ENCODE data around the gene LNX2. TPM values are rescaled to one million over a fixed set of nuclear protein-coding genes. Genes with fewer than 3 reads are reported as not detected.

The LNX2 gene
- 10.6 and 14.5 TPM in 2 replicates for total RNA-seq

DNA sequence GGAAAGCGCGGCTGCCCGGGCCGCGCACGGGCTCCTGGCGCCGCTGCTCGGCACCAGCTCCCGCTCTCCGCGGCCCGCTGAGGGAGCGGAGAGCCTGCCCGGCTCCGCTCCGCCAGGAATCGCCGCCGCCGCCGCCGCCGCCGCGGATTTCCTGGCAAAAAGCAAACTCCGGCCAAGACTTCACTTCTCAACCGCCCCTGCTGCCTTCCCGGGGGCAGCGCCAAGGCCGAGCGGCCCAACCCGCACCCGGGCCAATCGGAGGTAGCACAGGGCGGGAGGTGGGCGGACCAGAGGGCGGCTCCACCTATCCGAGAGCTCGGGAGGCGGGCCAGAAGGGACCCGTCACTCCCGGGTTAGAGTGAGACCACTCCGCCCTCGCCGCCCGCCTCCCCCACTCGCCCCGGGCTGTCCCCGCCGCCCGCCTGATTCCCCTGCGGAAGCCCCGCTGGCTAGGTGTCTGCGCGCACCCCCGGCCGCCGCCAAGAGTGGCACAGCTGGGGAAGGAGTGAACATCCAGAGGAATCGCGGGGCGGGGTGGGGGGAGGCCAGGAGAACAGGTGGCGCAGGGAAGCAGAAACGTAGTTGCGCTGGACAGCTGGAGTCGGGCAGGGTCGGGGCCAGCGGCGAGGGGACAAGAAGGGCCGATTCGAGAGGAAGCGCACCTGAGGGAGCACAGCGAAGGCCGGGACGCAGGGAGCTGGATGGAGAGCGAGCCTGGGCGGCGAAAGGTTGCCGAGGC is at the start of gene LNX2:
Gene LNX2 (minus strand): TSS at position 153 of the 739 bp plus-strand sequence. CDS start 38,826 bp downstream, outside the sequence.
- peak; percentile 87 for DNase-seq (ENCODE audit: low read depth, low spot score)

GRCh38 chr13:27667946-27668345 is 47.6 kb upstream of the LNX2 start:
- DNase-seq (ENCODE audit: low read depth, low spot score) = no peak

DNA sequence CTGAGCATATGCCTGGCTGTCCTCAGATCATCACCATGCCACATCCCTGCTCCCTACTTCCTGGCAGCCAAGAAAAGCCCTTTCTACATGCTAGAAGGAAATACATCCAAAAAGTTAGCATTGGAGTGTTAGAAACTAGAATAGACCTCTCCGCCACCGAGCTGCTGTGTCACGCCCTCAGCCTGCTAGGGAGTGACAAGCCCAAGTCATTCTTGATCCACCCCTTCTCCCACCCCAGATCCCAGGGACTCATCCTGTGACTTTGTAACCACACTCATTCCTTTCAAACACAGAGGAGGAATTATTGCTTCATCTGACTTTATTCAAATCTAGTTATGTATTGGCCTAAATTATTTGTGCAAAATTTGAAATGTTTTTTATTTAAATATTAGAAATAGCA is 46.6 kb upstream of the LNX2 start:
- DNase-seq (ENCODE audit: low read depth, low spot score) = no peak

- no peak for DNase-seq (ENCODE audit: low read depth, low spot score)
Observed at GRCh38 chr13:27665761-27666160, 45.4 kb upstream of the LNX2 start.

GRCh38 chr13:27665333-27665732 is 45.0 kb upstream of the LNX2 start:
- DNase-seq (ENCODE audit: low read depth, low spot score) = no peak

DNA sequence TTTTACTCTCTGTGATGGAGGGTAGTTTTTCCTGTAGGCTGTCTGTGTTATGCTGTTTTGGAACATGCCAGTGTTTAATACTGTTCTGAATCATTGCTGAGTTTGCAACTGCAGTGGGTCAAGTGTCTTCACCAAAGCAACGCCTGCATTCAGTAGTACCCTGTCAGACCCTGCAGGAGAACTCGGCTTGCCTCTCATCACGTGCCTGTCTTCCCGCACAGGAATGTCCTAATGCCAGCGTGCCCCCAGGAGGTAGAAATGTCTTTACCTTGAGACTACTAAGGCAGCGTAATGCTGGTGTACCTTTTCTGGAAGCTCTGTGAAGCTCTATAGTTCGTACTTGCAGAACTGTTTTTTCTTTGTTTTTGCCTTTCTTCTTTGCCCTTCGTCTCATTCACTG is 43.6 kb upstream of the LNX2 start:
- DNase-seq (ENCODE audit: low read depth, low spot score) = no peak

GRCh38 chr13:27662738-27663470 is 42.6 kb upstream of the LNX2 start:
- DNase-seq (ENCODE audit: low read depth, low spot score) = no peak

DNA sequence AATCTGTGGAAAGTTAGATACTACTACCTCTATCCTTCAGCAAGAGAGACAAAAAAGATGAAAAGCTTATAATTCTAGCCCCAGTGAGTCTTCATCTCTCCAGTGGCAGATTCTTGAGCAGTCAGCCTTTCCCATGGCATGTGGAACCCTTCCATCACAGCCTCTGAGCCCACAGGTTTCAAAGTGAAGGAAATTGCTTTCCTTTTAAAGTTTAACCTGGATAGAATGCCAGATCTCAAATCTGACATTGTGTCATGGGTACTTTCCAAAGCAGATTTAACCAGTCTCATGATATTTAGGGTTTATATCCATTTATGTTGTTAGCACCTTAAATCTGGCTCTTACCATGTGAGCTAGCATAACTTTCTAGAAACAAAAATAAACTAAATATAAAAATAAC is 40.7 kb upstream of the LNX2 start:
- DNase-seq (ENCODE audit: low read depth, low spot score) = no peak

DNA sequence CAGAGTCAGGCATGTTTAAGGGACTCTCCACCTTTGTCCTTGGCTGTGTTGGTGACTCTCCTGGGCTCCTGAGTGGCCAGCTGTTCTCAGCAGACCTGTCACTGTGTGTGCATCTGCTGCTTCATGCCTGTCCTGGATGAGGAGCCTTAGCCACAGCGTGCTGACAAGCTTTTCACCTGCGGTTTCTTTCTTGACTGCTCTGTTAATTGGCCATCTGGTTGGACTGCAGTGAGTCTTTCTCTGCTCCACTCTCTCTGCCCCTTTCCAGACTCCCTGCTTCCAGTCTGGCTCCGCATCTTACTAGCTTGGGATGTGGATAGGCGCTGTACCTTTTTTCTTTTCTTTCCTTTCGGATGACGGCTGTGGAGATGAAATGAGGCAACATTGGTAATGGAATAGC is 40.2 kb upstream of the LNX2 start:
- no peak for DNase-seq (ENCODE audit: low read depth, low spot score)

DNA sequence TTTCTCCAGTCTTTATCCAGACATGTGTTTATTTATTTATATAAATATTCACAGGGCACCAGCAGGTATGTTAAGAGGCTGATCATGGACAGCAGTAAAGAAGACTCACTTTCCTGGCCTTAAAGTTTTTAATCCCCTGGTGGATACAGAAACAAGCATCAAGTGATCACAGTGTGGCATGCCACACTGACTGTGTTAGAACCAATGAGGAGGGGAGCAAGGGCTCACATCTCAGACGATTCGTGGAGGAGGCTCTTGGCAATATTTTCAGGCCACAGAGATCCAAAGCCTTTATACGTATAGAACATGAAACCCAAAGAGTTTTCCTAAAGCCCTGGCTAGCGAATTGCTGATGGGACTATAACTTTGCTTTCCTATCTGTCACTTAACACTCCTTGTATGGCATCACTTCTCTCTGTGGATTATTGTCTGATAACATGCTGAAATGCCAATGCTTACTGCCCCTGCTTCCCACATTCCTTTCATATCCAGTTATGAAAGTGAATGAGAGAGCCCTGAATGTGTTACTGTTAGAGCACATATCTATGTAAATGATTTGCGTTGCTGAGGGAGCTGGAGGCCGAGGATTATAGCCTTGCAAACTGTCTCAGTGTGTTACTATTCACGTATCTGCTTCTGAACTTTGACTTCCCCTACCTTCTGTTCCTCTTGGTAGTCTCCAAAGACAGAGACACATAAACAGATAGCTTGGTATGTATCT is 39.0 kb upstream of the LNX2 start:
- no peak for DNase-seq (ENCODE audit: low read depth, low spot score)

- no peak for DNase-seq (ENCODE audit: low read depth, low spot score)
Observed at GRCh38 chr13:27658546-27658945, 38.2 kb upstream of the LNX2 start.

GRCh38 chr13:27657724-27658123 is 37.4 kb upstream of the LNX2 start:
- DNase-seq (ENCODE audit: low read depth, low spot score) = no peak

- no peak for DNase-seq (ENCODE audit: low read depth, low spot score)
Observed at GRCh38 chr13:27654816-27655215, 34.5 kb upstream of the LNX2 start.

- no peak for DNase-seq (ENCODE audit: low read depth, low spot score)
Observed at GRCh38 chr13:27654059-27654458, 33.7 kb upstream of the LNX2 start.

DNA sequence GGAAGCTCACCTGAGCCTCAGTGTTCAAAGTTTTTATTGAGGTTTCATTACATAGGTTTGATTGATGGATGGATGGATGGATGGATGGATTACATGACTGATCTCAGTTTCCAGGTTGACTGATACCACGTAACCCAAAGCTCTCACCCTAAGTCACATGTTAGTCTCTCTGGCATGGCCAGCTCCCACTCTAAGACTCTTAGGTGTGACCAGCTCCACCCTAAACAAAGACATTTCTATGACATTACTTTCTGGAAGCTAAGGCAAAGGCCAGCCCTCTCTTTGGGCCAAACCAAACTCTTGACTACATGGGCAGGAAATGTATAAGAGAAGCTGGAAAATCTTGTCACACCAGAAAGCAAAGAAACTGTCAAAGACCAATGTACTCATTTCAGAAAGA is 30.0 kb upstream of the LNX2 start:
- DNase-seq (ENCODE audit: low read depth, low spot score) = no peak

GRCh38 chr13:27644302-27644701 is 24.0 kb upstream of the LNX2 start:
- DNase-seq (ENCODE audit: low read depth, low spot score) = no peak

DNA sequence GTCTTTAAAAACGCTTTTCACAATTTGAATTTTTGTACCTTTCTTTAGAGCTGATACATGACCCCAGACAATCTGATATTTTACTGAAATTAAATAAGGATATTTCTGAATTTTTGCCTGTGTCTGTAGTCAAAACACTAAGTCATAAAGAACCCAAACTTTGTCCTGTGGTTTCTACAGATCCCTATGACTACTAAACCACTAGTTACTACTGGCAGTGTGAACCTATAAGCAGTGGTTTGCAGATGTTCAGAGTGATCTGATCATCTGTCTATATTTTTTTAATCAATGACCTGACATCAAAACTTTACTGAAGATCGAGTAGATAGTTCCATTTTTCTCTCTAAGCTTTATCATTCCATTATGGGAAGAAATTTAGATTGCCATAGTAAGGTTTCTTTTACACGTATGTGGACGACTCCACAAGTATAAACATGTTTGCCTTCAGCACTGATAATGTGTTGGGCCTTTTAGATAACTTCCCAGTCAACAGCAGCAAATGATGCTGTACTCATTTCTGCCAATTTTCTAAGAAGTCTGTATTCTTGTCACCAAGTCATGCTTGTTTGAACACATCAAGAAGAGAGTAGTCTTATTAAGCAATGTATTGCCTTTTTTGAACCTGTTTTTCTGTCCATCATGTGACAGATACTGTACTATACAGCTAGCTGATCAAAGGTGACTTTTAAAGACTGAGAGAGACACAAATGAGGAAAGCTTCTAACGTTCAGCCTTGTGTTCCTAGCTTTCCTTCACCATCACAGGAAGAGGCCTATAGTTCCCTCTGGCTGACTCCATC is 23.2 kb upstream of the LNX2 start:
- no peak for DNase-seq (ENCODE audit: low read depth, low spot score)

DNA sequence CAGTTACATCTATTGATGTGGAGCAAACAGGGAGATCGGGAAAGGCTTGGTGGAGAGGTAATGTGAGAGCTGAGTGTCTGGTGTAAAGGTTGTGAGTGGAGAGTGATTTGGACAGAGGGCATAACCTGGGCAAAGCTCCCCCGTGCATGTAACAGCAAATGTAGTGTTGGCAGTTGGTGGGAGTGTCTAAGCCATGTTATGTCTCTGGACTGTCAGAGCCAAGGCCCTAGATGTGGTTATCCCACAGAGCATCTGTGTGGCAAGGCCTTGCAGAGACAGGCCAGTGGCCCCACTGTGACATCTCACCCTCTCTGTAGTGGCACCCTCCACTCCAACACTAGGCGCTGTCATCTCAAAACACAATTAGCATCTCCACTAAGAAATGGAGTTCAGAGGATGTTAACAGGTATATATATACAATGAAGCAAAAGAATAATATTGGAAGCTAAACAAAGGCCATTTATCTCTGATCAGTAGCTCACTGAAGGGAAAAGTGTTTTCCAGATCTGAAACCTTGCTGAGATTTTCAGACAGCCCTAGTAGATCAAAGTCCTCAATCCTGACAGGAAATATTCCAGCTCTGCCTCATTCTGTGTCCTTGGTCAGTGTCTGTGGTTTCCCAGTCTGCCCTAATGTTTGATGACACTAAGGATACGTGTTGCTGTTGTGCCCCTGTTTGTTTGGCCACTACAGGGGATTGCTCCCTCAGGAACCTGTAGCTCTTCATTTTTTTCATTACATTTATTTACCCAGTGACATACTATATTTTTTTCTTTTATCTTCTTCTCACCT is 21.6 kb upstream of the LNX2 start:
- no peak for DNase-seq (ENCODE audit: low read depth, low spot score)

GRCh38 chr13:27639186-27639585 is 18.9 kb upstream of the LNX2 start:
- DNase-seq (ENCODE audit: low read depth, low spot score) = no peak

- no peak for DNase-seq (ENCODE audit: low read depth, low spot score)
Observed at GRCh38 chr13:27638521-27638920, 18.2 kb upstream of the LNX2 start.

- no peak for DNase-seq (ENCODE audit: low read depth, low spot score)
Observed at GRCh38 chr13:27638001-27638400, 17.7 kb upstream of the LNX2 start.
